Suppressor macrophage treated with lipopolysaccharide for 1 hour (primary cell): Measurements from ENCODE around the gene LAMA4.

ENCODE experiments used
- DNase-seq, 3 donors: peaks; one replicate each; pipeline ENCODE4 v3.0.0-alpha.2; 2020 to 2022

The LAMA4 gene

DNA sequence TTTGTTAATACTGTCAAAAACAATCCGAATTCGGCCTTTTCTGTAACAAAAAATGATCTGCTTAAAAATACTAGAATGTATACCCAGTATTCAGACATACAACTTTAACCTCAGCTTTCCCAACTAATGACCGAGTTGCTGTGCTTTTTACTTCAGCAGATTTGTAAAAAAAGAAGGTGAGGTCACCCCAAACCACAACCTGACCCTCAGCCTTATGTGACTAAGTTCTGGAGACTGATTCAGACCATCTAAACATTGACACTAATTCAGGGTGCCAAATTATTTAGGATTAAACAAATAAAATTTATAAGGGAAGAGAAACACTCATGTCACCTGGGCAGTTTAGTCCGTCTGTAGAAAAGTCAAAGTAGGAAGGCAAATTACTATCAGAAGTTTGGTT is 192.8 kb downstream of the LAMA4 start:
- no peak for DNase-seq
